Body of pancreas (tissue), 4 donors: ENCODE results near the gene TRAPPC2L.

ENCODE experiments used
- CTCF ChIP-seq, 7 experiments: fragments of 450-650 bp in 4 of 7; fragments of 200-600 bp in 3 of 7; sonication (generic) in 3 of 7; IDR thresholded peaks; one replicate each; pipeline ENCODE4 v1.5.1; 2016 to 2019; ENCODE audit warnings: antibody characterized with exemption in 7 of 7
- POLR2A ChIP-seq, 3 donors: fragments of 450-650 bp; IDR thresholded peaks; one replicate each; pipeline ENCODE4 v1.6.1; 2016; ENCODE audit warnings: antibody characterized with exemption in 3 of 3, mild to moderate bottlenecking in 2 of 3

GRCh38 chr16:88841521-88842307 lies 15.2 kb upstream of the TRAPPC2L start:
- no peak for TF ChIP-seq CTCF (IDR thresholded peaks at IDR 0.05)
- TF ChIP-seq POLR2A (IDR thresholded peaks at IDR 0.05): no peak
